GM12892 (cell line): ENCODE measurements around the gene CSH1.

Source experiments
- POLR2A ChIP-seq: IDR thresholded peaks from 2 replicates; pipeline ENCODE4 v1.6.1; 2011; ENCODE audit warnings: low read depth, low read length, control low read depth
- POLR2AphosphoS5 ChIP-seq: IDR thresholded peaks from 2 replicates; pipeline ENCODE4 v1.6.1; 2011; ENCODE audit warnings: low read depth, low read length, control low read depth

DNA sequence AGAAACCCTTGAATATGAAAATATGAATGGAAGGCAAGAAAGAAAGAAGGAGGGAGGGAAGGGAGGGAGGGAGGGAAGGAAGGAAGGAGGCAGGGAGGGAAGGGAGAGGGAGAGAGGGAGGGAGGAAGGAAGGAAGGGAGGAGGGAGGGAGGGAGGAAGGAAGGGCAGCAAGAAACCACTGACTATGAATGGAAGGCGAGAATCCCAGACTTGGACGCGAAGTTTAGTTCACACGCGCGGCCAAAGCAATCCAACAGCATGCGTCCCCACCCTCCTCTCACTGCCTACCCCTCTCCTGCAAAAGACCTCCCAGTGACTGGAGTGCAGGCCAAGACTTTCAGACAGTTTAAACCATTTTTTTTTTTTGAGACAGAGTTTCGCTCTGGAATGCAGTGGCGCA lies 46.0 kb downstream of the CSH1 start:
- TF ChIP-seq POLR2A: no peak
- TF ChIP-seq POLR2AphosphoS5: no peak
